ENCODE data around the gene FLAD1.

DNA sequence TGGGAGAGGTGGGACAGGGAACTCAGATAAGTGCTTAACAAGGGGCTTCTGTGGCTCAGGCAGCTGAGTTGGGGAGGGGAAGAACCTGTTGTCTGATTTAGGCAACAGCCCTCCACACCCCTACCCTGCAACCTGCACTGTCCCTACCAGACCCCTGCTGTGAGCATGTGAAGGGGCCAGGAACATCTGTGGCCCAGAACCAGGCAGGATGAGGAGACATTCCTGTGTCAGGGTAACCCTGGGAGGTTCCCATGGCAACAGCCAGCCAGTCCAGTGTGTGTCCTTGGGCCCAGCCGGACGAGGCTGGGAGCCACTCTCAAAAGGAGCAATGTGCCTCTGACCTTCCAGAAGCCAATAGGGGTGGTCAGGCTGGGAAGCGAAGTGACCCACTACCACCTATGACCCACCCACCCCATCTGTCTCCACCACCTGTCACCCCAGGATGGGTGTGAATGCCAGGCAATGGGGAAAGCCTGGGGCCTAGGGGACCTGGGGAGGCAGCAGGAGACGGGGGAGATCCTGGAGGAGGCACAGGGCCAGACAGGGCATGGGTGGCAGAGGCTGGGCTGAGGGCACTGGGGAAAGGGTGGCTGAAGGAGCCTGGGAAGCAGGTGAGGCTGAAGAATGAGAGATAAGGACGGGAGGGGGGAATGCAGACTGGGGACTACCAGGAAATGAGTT, 41.7 kb upstream of the FLAD1 start:
- TF ChIP-seq, protein P1, sequence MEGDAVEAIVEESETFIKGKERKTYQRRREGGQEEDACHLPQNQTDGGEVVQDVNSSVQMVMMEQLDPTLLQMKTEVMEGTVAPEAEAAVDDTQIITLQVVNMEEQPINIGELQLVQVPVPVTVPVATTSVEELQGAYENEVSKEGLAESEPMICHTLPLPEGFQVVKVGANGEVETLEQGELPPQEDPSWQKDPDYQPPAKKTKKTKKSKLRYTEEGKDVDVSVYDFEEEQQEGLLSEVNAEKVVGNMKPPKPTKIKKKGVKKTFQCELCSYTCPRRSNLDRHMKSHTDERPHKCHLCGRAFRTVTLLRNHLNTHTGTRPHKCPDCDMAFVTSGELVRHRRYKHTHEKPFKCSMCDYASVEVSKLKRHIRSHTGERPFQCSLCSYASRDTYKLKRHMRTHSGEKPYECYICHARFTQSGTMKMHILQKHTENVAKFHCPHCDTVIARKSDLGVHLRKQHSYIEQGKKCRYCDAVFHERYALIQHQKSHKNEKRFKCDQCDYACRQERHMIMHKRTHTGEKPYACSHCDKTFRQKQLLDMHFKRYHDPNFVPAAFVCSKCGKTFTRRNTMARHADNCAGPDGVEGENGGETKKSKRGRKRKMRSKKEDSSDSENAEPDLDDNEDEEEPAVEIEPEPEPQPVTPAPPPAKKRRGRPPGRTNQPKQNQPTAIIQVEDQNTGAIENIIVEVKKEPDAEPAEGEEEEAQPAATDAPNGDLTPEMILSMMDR (IDR thresholded peaks at IDR 0.05; ENCODE audit: extremely low read depth in 1 of 2, insufficient read depth in 1 of 2, low read depth in 1 of 2, low read length in 2 of 2), result no peak
- TF ChIP-seq, protein P2, sequence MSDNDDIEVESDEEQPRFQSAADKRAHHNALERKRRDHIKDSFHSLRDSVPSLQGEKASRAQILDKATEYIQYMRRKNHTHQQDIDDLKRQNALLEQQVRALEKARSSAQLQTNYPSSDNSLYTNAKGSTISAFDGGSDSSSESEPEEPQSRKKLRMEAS (IDR thresholded peaks at IDR 0.05; ENCODE audit: insufficient read depth, insufficient read length), result no peak
- no peak for TF ChIP-seq POLR2A (IDR thresholded peaks at IDR 0.05; ENCODE audit: low read depth, low read length)
